ENCODE measurements around the gene DRAP1.

DRAP1 gene

GRCh38 chr11:65911682-65912568, 7.3 kb upstream of the DRAP1 start:
- H3K36me3 ChIP-seq (ENCODE audit: insufficient read depth, low read length): no peaks in the 10 kb centered on the region
- H3K9ac ChIP-seq (ENCODE audit: insufficient read length): peak overlapping the region; percentile 2
- no peak for TF ChIP-seq EZH2 (IDR thresholded peaks at IDR 0.05)
- no peak for TF ChIP-seq POLR2AphosphoS5 (IDR thresholded peaks at IDR 0.05; ENCODE audit: borderline replicate concordance, low read depth, low read length)
- TF ChIP-seq FOXP2 (optimal IDR thresholded peaks at IDR 0.05; ENCODE audit: control extremely low read depth, extremely low read length, insufficient read depth): no peak
- DNase-seq (ENCODE audit: low read depth, low spot score): no peak
- no peak overlapping the region for H3K4me3 ChIP-seq
- no peak overlapping the region for H3K27ac ChIP-seq
- H3K9me3 ChIP-seq (ENCODE audit: low read depth, low read length): no peaks in the 10 kb centered on the region

GRCh38 chr11:65912845-65913244, 6.4 kb upstream of the DRAP1 start:
- Histone ChIP-seq H3K9me3 (ENCODE audit: low read depth, low read length) (no peaks in the 10 kb centered on the region), H3K27ac (no peak overlapping the region), H3K36me3 (ENCODE audit: insufficient read depth, low read length) (no peaks in the 10 kb centered on the region), H3K9ac (ENCODE audit: insufficient read length) (no peak overlapping the region), H3K4me3 (no peak overlapping the region)
- no peak for DNase-seq (ENCODE audit: low read depth, low spot score)
- no peak for TF ChIP-seq EZH2 (IDR thresholded peaks at IDR 0.05)
- no peak for TF ChIP-seq FOXP2 (optimal IDR thresholded peaks at IDR 0.05; ENCODE audit: control extremely low read depth, extremely low read length, insufficient read depth)
- no peak for TF ChIP-seq POLR2AphosphoS5 (IDR thresholded peaks at IDR 0.05; ENCODE audit: borderline replicate concordance, low read depth, low read length)

DNA sequence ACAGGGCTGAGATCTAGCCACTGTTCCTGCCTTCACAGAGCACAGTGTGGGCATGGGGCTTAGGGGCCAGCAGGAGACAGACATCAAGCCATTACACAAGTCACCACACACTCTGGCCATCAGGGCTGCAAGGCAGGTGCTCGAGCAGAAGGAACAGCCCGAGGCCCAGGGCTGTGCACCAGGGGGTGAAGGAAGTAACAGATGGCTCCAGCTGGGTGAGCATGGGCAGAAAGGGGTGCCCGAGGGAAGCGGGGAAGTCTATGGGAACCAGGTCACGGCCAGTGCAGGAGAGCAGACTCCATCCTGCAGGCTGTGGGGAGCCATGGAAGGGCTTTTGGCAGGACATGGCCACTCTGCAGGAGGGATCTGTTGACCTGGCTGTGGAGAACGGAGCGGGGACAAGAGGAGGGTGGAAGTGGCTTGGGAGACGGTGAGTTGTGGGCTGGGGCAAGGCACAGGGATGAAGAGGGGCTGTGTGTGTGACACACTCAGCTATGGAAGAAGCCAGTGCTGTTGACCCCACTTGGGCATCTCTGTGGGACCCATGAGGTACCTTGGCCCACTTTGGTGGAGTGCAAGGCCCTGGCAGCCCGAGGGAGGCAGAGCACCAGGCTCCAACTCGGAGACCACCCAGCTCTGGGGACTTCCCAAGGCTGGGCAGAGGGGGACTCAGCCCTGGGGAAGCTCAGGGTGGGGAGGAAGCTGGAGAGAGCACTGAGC, 4.0 kb upstream of the DRAP1 start:
- Histone ChIP-seq H3K4me3 (no peak overlapping the region), H3K9ac (ENCODE audit: insufficient read length) (no peak overlapping the region), H3K36me3 (ENCODE audit: insufficient read depth, low read length) (no peaks in the 10 kb centered on the region), H3K27ac (no peak overlapping the region), H3K9me3 (ENCODE audit: low read depth, low read length) (no peaks in the 10 kb centered on the region)
- no peak for TF ChIP-seq POLR2AphosphoS5 (IDR thresholded peaks at IDR 0.05; ENCODE audit: borderline replicate concordance, low read depth, low read length)
- TF ChIP-seq FOXP2 (optimal IDR thresholded peaks at IDR 0.05; ENCODE audit: control extremely low read depth, extremely low read length, insufficient read depth): no peak
- TF ChIP-seq EZH2 (IDR thresholded peaks at IDR 0.05): no peak
- DNase-seq (ENCODE audit: low read depth, low spot score): no peak

- no peak overlapping the region for H3K4me3 ChIP-seq
- peak overlapping the region; percentile 26; the same call in 1 of the 2 replicates for H3K27ac ChIP-seq
- H3K9me3 ChIP-seq (ENCODE audit: low read depth, low read length): no peaks in the 10 kb centered on the region
- TF ChIP-seq FOXP2 (optimal IDR thresholded peaks at IDR 0.05; ENCODE audit: control extremely low read depth, extremely low read length, insufficient read depth): no peak
- TF ChIP-seq POLR2AphosphoS5 (IDR thresholded peaks at IDR 0.05; ENCODE audit: borderline replicate concordance, low read depth, low read length): no peak
- no peak for TF ChIP-seq EZH2 (IDR thresholded peaks at IDR 0.05)
- H3K9ac ChIP-seq (ENCODE audit: insufficient read length): no peak overlapping the region
- DNase-seq (ENCODE audit: low read depth, low spot score): no peak
- no peaks in the 10 kb centered on the region for H3K36me3 ChIP-seq (ENCODE audit: insufficient read depth, low read length)
These were observed 3.4 kb upstream of the DRAP1 start for GRCh38 chr11:65915821-65916251.

- no peak overlapping the region for H3K9ac ChIP-seq (ENCODE audit: insufficient read length)
- H3K9me3 ChIP-seq (ENCODE audit: low read depth, low read length): no peaks in the 10 kb centered on the region
- no peak overlapping the region for H3K27ac ChIP-seq
- no peaks in the 10 kb centered on the region for H3K36me3 ChIP-seq (ENCODE audit: insufficient read depth, low read length)
- no peak for DNase-seq (ENCODE audit: low read depth, low spot score)
- TF ChIP-seq FOXP2 (optimal IDR thresholded peaks at IDR 0.05; ENCODE audit: control extremely low read depth, extremely low read length, insufficient read depth) (no peak), POLR2AphosphoS5 (IDR thresholded peaks at IDR 0.05; ENCODE audit: borderline replicate concordance, low read depth, low read length) (no peak), EZH2 (IDR thresholded peaks at IDR 0.05) (no peak)
- no peak overlapping the region for H3K4me3 ChIP-seq
These were observed 2.8 kb upstream of the DRAP1 start for GRCh38 chr11:65916391-65916790.

GRCh38 chr11:65917077-65917433, 2.2 kb upstream of the DRAP1 start:
- Histone ChIP-seq H3K4me3 (no peak overlapping the region), H3K36me3 (ENCODE audit: insufficient read depth, low read length) (no peaks in the 10 kb centered on the region), H3K9me3 (ENCODE audit: low read depth, low read length) (no peaks in the 10 kb centered on the region), H3K9ac (ENCODE audit: insufficient read length) (no peak overlapping the region), H3K27ac (no peak overlapping the region)
- TF ChIP-seq POLR2AphosphoS5 (IDR thresholded peaks at IDR 0.05; ENCODE audit: borderline replicate concordance, low read depth, low read length): no peak
- TF ChIP-seq FOXP2 (optimal IDR thresholded peaks at IDR 0.05; ENCODE audit: control extremely low read depth, extremely low read length, insufficient read depth): no peak
- no peak for TF ChIP-seq EZH2 (IDR thresholded peaks at IDR 0.05)
- no peak for DNase-seq (ENCODE audit: low read depth, low spot score)

DNA sequence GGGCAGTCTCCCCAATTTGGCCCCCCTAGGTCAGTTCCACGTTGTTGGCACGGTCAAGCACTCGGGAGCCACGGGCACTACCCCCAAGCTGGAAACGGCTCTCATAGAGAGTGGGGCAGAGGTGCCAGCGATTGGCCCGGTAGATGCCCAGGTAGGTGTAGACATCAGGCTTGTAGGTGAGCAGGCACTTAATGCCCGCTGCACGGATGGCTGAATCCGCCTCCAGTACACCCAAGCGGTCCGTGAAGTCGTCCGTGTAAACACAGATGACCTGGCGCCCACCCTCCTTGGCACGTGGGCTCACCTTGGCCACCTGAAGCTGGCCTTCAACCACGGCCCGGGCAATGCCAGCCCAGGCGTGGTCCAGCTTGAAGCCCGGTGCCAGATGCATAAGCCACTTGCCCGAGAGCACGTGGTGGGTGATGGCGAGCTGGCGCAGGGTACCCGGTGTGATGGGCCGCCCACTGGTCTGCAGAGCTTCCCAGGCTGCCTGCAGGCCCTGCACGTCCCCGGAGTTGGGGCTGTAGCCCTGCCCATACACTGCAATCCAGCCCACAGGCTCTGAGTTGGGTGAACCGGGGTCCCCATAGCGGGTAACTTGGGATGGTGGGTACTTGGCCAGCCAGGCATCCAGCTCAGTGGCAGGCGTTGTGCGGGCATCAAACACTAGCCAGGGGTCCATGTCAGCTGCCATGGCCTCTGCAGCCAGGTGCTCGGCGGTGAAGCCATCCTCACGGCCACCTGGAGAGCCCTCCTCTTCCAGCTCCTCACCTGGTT, 1.6 kb upstream of the DRAP1 start:
- H3K27ac ChIP-seq: no peak overlapping the region
- H3K9ac ChIP-seq (ENCODE audit: insufficient read length): peak overlapping the region; percentile 97

More for the DNA sequence above, 1.6 kb upstream of the DRAP1 start:
- no peak for TF ChIP-seq FOXP2 (optimal IDR thresholded peaks at IDR 0.05; ENCODE audit: control extremely low read depth, extremely low read length, insufficient read depth)
- no peak for TF ChIP-seq EZH2 (IDR thresholded peaks at IDR 0.05)
- no peak; the same call in 1 of the 2 replicates for TF ChIP-seq POLR2AphosphoS5 (IDR thresholded peaks at IDR 0.05; ENCODE audit: borderline replicate concordance, low read depth, low read length)
- Histone ChIP-seq H3K4me3 (peak overlapping the region; percentile 98), H3K36me3 (ENCODE audit: insufficient read depth, low read length) (no peaks in the 10 kb centered on the region; the same call in 1 of the 2 replicates), H3K9me3 (ENCODE audit: low read depth, low read length) (no peaks in the 10 kb centered on the region)
- DNase-seq (ENCODE audit: low read depth, low spot score): no peak

Data from SK-N-MC (cell line).